ENCODE measurements around the gene DDX4. TPM values are rescaled to one million over a fixed set of nuclear protein-coding genes. Genes with fewer than 3 reads are reported as not detected.

DDX4 gene
- total RNA-seq, 1 experiment from 2014 or later = not detected

- H3K79me2 ChIP-seq (ENCODE audit: insufficient read depth, low read length) = no peaks in the 10 kb centered on the region
- ChIA-PET POLR2A (no interaction called here), CTCF (no interaction called here), RAD21 (ENCODE audit: low non-redundant PET in 1 of 2, low total read pairs in 2 of 2, uncharacterized antibody in 2 of 2, unreplicated experiment in 2 of 2) (no interaction called here)
- no peaks in the 10 kb centered on the region for H3K9me2 ChIP-seq (ENCODE audit: insufficient read depth)
- no peak overlapping the region for H2AFZ ChIP-seq (ENCODE audit: low read depth, low read length, poor library complexity, severe bottlenecking)
- ATAC-seq = no peak
- no peaks in the 10 kb centered on the region for H4K20me1 ChIP-seq (ENCODE audit: insufficient read depth)
- H3K4me2 ChIP-seq (ENCODE audit: low read length) = no peak overlapping the region
- H3K4me3 ChIP-seq (replicated peaks in 1 of 2; ENCODE audit: low read depth in 1 of 2, low read length in 2 of 2) = no peak overlapping the region
- intact Hi-C loops (cut with micrococcal nuclease) = no loop called here
- DNase-seq (ENCODE audit: low read depth, low spot score) = no peak
- no peaks in the 10 kb centered on the region for H3K36me3 ChIP-seq (ENCODE audit: control insufficient read depth in 1 of 2, insufficient read depth in 2 of 2, low read length in 2 of 2)
- H3K4me1 ChIP-seq (ENCODE audit: control insufficient read depth in 1 of 2, insufficient read depth in 2 of 2, low read length in 2 of 2) = peaks cover 2 to 15% of the 10 kb centered on the region in 2 experiments; a peak in 2 of 4 replicates
- no peaks in the 10 kb centered on the region for H3K9me3 ChIP-seq (ENCODE audit: control insufficient read depth in 1 of 2, insufficient read depth in 1 of 2, low read depth in 1 of 2, low read length in 2 of 2)
- H3K27ac ChIP-seq (ENCODE audit: low read depth, low read length) = no peak overlapping the region
- no peak for TF ChIP-seq EZH2 (IDR thresholded peaks at IDR 0.05)
- TF ChIP-seq EGR1 (IDR thresholded peaks at IDR 0.05; ENCODE audit: low read depth) = no peak
- no peak for TF ChIP-seq SP1 (IDR thresholded peaks at IDR 0.05; ENCODE audit: low read depth)
- no peak for TF ChIP-seq POLR2AphosphoS5 (IDR thresholded peaks at IDR 0.05; ENCODE audit: low read depth, low read length)
- TF ChIP-seq MAX (IDR thresholded peaks at IDR 0.05) = no peak
- no peak for TF ChIP-seq CTCF (IDR thresholded peaks at IDR 0.05 in 2 of 3, conservative IDR thresholded peaks at IDR 0.05 in 1 of 3; ENCODE audit: borderline replicate concordance in 1 of 3, insufficient read depth in 1 of 3, low read depth in 2 of 3, low read length in 2 of 3)
- TF ChIP-seq ZFX (IDR thresholded peaks at IDR 0.05) = no peak
- no peak for TF ChIP-seq ELF1 (IDR thresholded peaks at IDR 0.05; ENCODE audit: borderline replicate concordance, low read depth)
- H3K9ac ChIP-seq (ENCODE audit: low read length) = no peak overlapping the region
- H3K27me3 ChIP-seq (ENCODE audit: insufficient read depth, low read length) = no peaks in the 10 kb centered on the region
- BruUV-seq (replicated peaks) = no TSS peak
These were observed 110.0 kb downstream of the DDX4 start for GRCh38 chr5:55847837-55848236.

- ATAC-seq = no peak
- H3K79me2 ChIP-seq (ENCODE audit: insufficient read depth, low read length) = no peaks in the 10 kb centered on the region
- ChIA-PET RAD21 (ENCODE audit: low non-redundant PET in 1 of 2, low total read pairs in 2 of 2, uncharacterized antibody in 2 of 2, unreplicated experiment in 2 of 2) (no interaction called here), POLR2A (no interaction called here), CTCF (no interaction called here)
- H3K9me2 ChIP-seq (ENCODE audit: insufficient read depth) = no peaks in the 10 kb centered on the region
- H4K20me1 ChIP-seq (ENCODE audit: insufficient read depth) = no peaks in the 10 kb centered on the region
- H3K9me3 ChIP-seq (ENCODE audit: control insufficient read depth in 1 of 2, insufficient read depth in 1 of 2, low read depth in 1 of 2, low read length in 2 of 2) = no peaks in the 10 kb centered on the region
- H2AFZ ChIP-seq (ENCODE audit: low read depth, low read length, poor library complexity, severe bottlenecking) = no peak overlapping the region
- peaks cover 2 to 15% of the 10 kb centered on the region in 2 experiments; a peak in 2 of 4 replicates for H3K4me1 ChIP-seq (ENCODE audit: control insufficient read depth in 1 of 2, insufficient read depth in 2 of 2, low read length in 2 of 2)
- BruUV-seq (replicated peaks) = no TSS peak
- intact Hi-C loops (cut with micrococcal nuclease) = no loop called here
- no peak overlapping the region for H3K4me2 ChIP-seq (ENCODE audit: low read length)
- no peaks in the 10 kb centered on the region for H3K27me3 ChIP-seq (ENCODE audit: insufficient read depth, low read length)
- no peak for DNase-seq (ENCODE audit: low read depth, low spot score)
- H3K27ac ChIP-seq (ENCODE audit: low read depth, low read length) = no peak overlapping the region
- no peak for TF ChIP-seq YY1 (IDR thresholded peaks at IDR 0.05; ENCODE audit: extremely low read depth, insufficient replicate concordance, low read depth, low read length)
- no peak for TF ChIP-seq POLR2AphosphoS5 (IDR thresholded peaks at IDR 0.05; ENCODE audit: low read depth, low read length)
- no peak for TF ChIP-seq JUND (IDR thresholded peaks at IDR 0.05)
- TF ChIP-seq FOSL1 (IDR thresholded peaks at IDR 0.05; ENCODE audit: low read depth) = no peak
- TF ChIP-seq ZBTB33 (IDR thresholded peaks at IDR 0.05; ENCODE audit: extremely low read depth, insufficient replicate concordance, low read length) = no peak
- TF ChIP-seq ATF3 (IDR thresholded peaks at IDR 0.05) = no peak
- no peak for TF ChIP-seq RAD21 (IDR thresholded peaks at IDR 0.05; ENCODE audit: low read depth)
- no peak for TF ChIP-seq CBX3 (IDR thresholded peaks at IDR 0.05; ENCODE audit: low read depth)
- no peak overlapping the region for H3K9ac ChIP-seq (ENCODE audit: low read length)
- no peak overlapping the region for H3K4me3 ChIP-seq (replicated peaks in 1 of 2; ENCODE audit: low read depth in 1 of 2, low read length in 2 of 2)
- no peaks in the 10 kb centered on the region for H3K36me3 ChIP-seq (ENCODE audit: control insufficient read depth in 1 of 2, insufficient read depth in 2 of 2, low read length in 2 of 2)
These were observed 110.9 kb downstream of the DDX4 start for GRCh38 chr5:55848783-55849182.

Measured in HCT116 (cell line).